KMS-11 (cell line): ENCODE results near the gene ERICH6B.

Source experiments
- H2AFZ ChIP-seq: fragments of 200-600 bp; sonication (generic); 2 replicates; pipeline ENCODE4 v1.6.1; 2016; ENCODE audit warnings: antibody characterized with exemption, mixed run types, low read depth
- H3K27ac ChIP-seq: fragments of 200-600 bp; sonication (generic); 2 replicates; pipeline ENCODE4 v1.6.1; 2016; ENCODE audit warnings: mild to moderate bottlenecking, mixed run types
- H3K27me3 ChIP-seq: fragments of 200-600 bp; sonication (generic); 2 replicates; pipeline ENCODE4 v1.6.1; 2017; ENCODE audit warnings: mild to moderate bottlenecking, low read depth, mixed run types, moderate library complexity; ENCODE audit not compliant: insufficient read depth
- H3K36me3 ChIP-seq: fragments of 200-600 bp; sonication (generic); 2 replicates; pipeline ENCODE4 v1.6.1; 2017; ENCODE audit warnings: mild to moderate bottlenecking, mixed run types; ENCODE audit not compliant: insufficient read depth
- H3K4me1 ChIP-seq: fragments of 200-600 bp; sonication (generic); 2 replicates; pipeline ENCODE4 v1.6.1; 2016; ENCODE audit warnings: mild to moderate bottlenecking, low read depth, mixed run types; ENCODE audit not compliant: poor library complexity, severe bottlenecking
- H3K4me2 ChIP-seq: fragments of 200-600 bp; sonication (generic); 2 replicates; pipeline ENCODE4 v1.7.0; 2016; ENCODE audit warnings: mild to moderate bottlenecking, mixed run types
- H3K4me3 ChIP-seq: fragments of 200-600 bp; sonication (generic); IDR thresholded peaks from 2 replicates; pipeline ENCODE4 v1.6.1; 2017; ENCODE audit warnings: low read depth, low read length, mixed read lengths; ENCODE audit not compliant: insufficient read depth
- H3K79me2 ChIP-seq: fragments of 200-600 bp; sonication (generic); 2 replicates; pipeline ENCODE4 v1.6.1; 2016; ENCODE audit warnings: low read depth, mixed run types; ENCODE audit not compliant: insufficient read depth
- H3K9ac ChIP-seq: fragments of 200-600 bp; sonication (generic); 2 replicates; pipeline ENCODE4 v1.6.1; 2016; ENCODE audit warnings: mild to moderate bottlenecking, mixed run types
- H4K20me1 ChIP-seq: fragments of 200-600 bp; sonication (generic); 2 replicates; pipeline ENCODE4 v1.6.1; 2016; ENCODE audit warnings: mild to moderate bottlenecking, mixed run types; ENCODE audit not compliant: insufficient read depth
- TF ChIP-seq, protein P1 (sequence below): fragments of 200-600 bp; sonication (generic); conservative IDR thresholded peaks from 2 replicates; pipeline ENCODE4 v1.6.1; 2017; ENCODE audit warnings: low read depth, mild to moderate bottlenecking, antibody characterized with exemption, low read length, moderate library complexity, mixed read lengths

The ERICH6B gene

DNA sequence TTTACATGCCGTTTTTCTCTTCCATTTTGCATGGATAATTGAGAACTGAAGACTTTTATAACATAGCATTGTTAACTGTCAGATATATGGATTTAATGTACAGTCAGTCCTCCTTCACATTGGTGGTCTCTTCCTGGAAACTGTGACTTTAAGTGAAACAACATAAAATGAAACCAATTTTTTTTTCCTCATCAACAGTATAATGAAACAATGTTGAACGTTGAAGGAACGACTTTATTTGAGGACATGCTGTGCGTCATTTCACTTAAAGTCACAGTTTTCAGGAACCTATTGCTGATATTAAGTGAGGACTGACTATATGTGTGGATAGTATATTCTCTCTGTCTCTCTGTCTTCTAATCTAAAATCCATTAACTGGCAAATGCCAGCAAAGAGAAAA is 96.0 kb downstream of the ERICH6B start:
- TF ChIP-seq, protein P1, sequence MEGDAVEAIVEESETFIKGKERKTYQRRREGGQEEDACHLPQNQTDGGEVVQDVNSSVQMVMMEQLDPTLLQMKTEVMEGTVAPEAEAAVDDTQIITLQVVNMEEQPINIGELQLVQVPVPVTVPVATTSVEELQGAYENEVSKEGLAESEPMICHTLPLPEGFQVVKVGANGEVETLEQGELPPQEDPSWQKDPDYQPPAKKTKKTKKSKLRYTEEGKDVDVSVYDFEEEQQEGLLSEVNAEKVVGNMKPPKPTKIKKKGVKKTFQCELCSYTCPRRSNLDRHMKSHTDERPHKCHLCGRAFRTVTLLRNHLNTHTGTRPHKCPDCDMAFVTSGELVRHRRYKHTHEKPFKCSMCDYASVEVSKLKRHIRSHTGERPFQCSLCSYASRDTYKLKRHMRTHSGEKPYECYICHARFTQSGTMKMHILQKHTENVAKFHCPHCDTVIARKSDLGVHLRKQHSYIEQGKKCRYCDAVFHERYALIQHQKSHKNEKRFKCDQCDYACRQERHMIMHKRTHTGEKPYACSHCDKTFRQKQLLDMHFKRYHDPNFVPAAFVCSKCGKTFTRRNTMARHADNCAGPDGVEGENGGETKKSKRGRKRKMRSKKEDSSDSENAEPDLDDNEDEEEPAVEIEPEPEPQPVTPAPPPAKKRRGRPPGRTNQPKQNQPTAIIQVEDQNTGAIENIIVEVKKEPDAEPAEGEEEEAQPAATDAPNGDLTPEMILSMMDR: no peak
- H3K36me3 ChIP-seq: no peaks in the 10 kb centered on the region
- H3K4me1 ChIP-seq: no peaks in the 10 kb centered on the region
- H3K27ac ChIP-seq: no peak overlapping the region
- no peak overlapping the region for H3K9ac ChIP-seq
- no peak overlapping the region for H3K4me3 ChIP-seq
- H3K79me2 ChIP-seq: no peaks in the 10 kb centered on the region
- no peaks in the 10 kb centered on the region for H4K20me1 ChIP-seq
- no peak overlapping the region for H2AFZ ChIP-seq
- no peak overlapping the region for H3K4me2 ChIP-seq
- H3K27me3 ChIP-seq: no peaks in the 10 kb centered on the region

DNA sequence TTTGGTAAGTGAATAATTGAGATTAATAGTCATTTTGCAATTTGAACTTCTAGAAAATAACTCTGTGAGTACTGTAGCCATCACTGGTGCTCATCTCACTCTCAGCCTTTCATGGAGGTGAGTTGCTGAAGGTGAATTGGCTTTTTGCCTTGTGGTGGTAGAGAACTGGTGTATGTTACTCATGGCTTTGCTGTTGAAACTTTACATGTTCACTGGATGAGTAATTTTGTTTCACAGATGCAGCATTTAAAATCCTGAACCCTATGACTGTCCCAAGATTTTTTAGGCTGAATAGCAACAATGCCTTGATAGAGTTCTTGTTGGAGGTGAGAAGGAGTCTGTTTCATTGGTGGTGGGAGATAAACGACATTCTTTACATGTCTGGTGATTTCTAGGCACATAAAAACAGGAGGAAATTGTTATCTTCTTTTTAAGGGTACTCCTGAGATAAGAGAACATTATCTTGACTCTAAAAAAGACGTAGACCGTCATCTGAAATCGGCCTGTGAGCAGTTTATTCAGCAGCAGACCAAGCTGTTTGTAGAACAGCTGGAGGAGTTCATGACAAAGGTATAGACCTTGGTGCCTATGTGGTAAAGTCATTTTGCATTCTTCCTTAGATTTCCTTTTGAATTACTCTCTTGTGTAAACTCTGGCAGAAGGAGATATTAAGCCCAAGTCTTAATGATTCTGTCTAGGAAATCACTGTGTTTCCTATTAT is 96.9 kb downstream of the ERICH6B start:
- Histone ChIP-seq H3K27ac (no peak overlapping the region), H4K20me1 (no peaks in the 10 kb centered on the region), H2AFZ (no peak overlapping the region), H3K9ac (no peak overlapping the region), H3K4me3 (no peak overlapping the region), H3K27me3 (no peaks in the 10 kb centered on the region), H3K79me2 (no peaks in the 10 kb centered on the region), H3K36me3 (no peaks in the 10 kb centered on the region), H3K4me2 (no peak overlapping the region), H3K4me1 (no peaks in the 10 kb centered on the region)
- TF ChIP-seq, protein P1: no peak

DNA sequence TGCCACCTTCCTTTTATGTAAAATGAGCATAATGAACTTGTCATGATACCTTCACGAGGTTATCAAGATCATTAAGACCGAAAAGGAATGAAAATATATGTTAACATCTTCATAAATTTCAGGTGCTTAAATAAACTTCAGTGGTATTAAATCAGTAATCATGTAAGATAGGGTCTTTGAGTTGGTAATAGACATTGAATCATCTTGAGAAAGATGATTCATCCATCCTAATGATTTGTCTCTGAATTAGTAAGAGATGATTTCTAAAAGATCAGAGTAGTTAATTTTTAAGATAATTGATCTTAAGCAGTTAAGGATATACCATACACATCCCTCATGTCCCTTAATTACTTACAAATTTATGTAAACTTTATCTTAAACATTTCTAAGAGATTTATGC is 98.8 kb downstream of the ERICH6B start:
- Histone ChIP-seq H3K36me3 (no peaks in the 10 kb centered on the region), H2AFZ (no peak overlapping the region), H3K79me2 (no peaks in the 10 kb centered on the region), H3K27me3 (no peaks in the 10 kb centered on the region), H3K4me3 (no peak overlapping the region), H4K20me1 (no peaks in the 10 kb centered on the region), H3K27ac (no peak overlapping the region), H3K4me2 (no peak overlapping the region), H3K9ac (no peak overlapping the region), H3K4me1 (no peaks in the 10 kb centered on the region)
- TF ChIP-seq, protein P1: no peak

DNA sequence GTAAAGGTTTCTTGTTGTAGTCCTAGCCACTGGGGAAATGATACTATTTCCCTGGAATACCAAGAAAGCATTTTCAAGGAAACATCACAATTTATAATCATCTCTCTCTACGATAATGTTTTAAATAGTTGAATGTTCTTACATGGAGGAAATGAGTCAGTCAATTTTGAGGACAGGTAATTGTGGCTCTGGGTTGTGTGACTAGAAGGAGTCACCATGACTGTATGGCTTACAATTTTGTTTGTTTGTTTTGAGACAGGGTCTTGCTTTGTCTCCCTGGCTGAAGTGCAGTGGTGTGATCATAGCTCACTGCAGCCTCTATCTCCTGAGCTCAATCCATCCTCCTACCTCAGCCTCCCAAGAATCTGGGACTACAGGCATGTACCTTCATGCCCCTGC is 103.4 kb downstream of the ERICH6B start:
- H3K27ac ChIP-seq: no peak overlapping the region
- H3K79me2 ChIP-seq: no peaks in the 10 kb centered on the region

More for the DNA sequence above, 103.4 kb downstream of the ERICH6B start:
- no peaks in the 10 kb centered on the region for H3K36me3 ChIP-seq
- no peak overlapping the region for H2AFZ ChIP-seq
- no peaks in the 10 kb centered on the region for H3K27me3 ChIP-seq
- TF ChIP-seq, protein P1: no peak
- H3K9ac ChIP-seq: no peak overlapping the region
- no peaks in the 10 kb centered on the region for H3K4me1 ChIP-seq
- no peak overlapping the region for H3K4me2 ChIP-seq
- no peaks in the 10 kb centered on the region for H4K20me1 ChIP-seq
- H3K4me3 ChIP-seq: no peak overlapping the region
